H1 (cell line): Measurements from ENCODE around the gene GNA12. TPM values are rescaled to one million over a fixed set of nuclear protein-coding genes. Genes with fewer than 3 reads are reported as not detected.
A peak's percentile ranks its signal among the peaks of the same experiment; 100 is the strongest.

Experiments used
- CTCF ChIA-PET: fragments of 300-600 bp; sonication (Branson Sonifier 250); formaldehyde crosslinking; loops from one replicate; lab custom pipeline; 2021; ENCODE audit not compliant: partially characterized antibody; lab: Charles Lee
- POLR2A ChIA-PET: fragments of 300-600 bp; sonication (Branson Sonifier 250); formaldehyde crosslinking; loops from one replicate; lab custom pipeline; 2021; ENCODE audit warnings: inconsistent platforms; ENCODE audit not compliant: partially characterized antibody; lab: Charles Lee
- DNase-seq, 2 experiments: peaks; one replicate each; pipeline versions ENCODE4 v3.0.0 to v3.0.0-alpha.2; 2010 to 2022; ENCODE audit warnings: low spot score in 2 of 2, low read depth in 1 of 2, mixed read lengths in 1 of 2
- FAIRE-seq: peaks from 2 replicates; lab custom pipeline; 2011; peaks lifted over from hg19 to GRCh38; lab: Jason Lieb, UNC
- H2AFZ ChIP-seq: 2 replicates; pipeline ENCODE4 v1.8.1; 2012; ENCODE audit warnings: low read length, inconsistent platforms
- H2AK5ac ChIP-seq: 2 replicates; pipeline ENCODE4 v1.6.1; 2013; ENCODE audit warnings: low read depth, low read length
- H2BK120ac ChIP-seq: replicated peaks from 2 replicates; pipeline ENCODE3; 2013; ENCODE audit warnings: low read depth, low read length, inconsistent platforms
- H2BK12ac ChIP-seq: 2 replicates; pipeline ENCODE4 v1.6.1; 2013; ENCODE audit warnings: low read depth, low read length
- H2BK15ac ChIP-seq: 2 replicates; pipeline ENCODE4 v1.6.1; 2013; ENCODE audit warnings: low read length
- H2BK20ac ChIP-seq: 2 replicates; pipeline ENCODE4 v1.6.1; 2013; ENCODE audit warnings: low read length
- H2BK5ac ChIP-seq: 2 replicates; pipeline ENCODE4 v1.6.1; 2013; ENCODE audit warnings: low read depth, low read length
- H3K14ac ChIP-seq: 2 replicates; pipeline ENCODE4 v1.6.1; 2013; ENCODE audit warnings: inconsistent platforms; ENCODE audit not compliant: insufficient read length
- H3K18ac ChIP-seq: 2 replicates; pipeline ENCODE4 v1.6.1; 2013; ENCODE audit warnings: low read length; ENCODE audit errors: extremely low read depth
- H3K23ac ChIP-seq: 2 replicates; pipeline ENCODE4 v1.6.1; 2013; ENCODE audit warnings: inconsistent platforms; ENCODE audit not compliant: insufficient read length
- H3K23me2 ChIP-seq: 2 replicates; pipeline ENCODE4 v1.6.1; 2013; ENCODE audit warnings: low read depth, low read length
- H3K27ac ChIP-seq: 2 replicates; pipeline ENCODE4 v1.6.1; 2011; ENCODE audit warnings: low read depth, low read length, inconsistent platforms
- H3K27me3 ChIP-seq, 4 experiments: replicated peaks in 1 of 4; 1 replicate in 1 of 4; 2 replicates in 3 of 4; pipeline versions ENCODE4 v1.6.1 to v1.8.1; 2011 to 2013; ENCODE audit warnings: low read length in 3 of 4, mild to moderate bottlenecking in 3 of 4, inconsistent platforms in 2 of 4, mixed read lengths in 2 of 4, moderate library complexity in 1 of 4; ENCODE audit not compliant: control insufficient read depth in 3 of 4, insufficient read depth in 3 of 4; ENCODE audit errors: extremely low read depth in 1 of 4
- H3K36me3 ChIP-seq, 4 experiments: 2 replicates each; pipeline versions ENCODE4 v1.6.1 to v1.8.1; 2011 to 2013; ENCODE audit warnings: mild to moderate bottlenecking in 4 of 4, low read length in 3 of 4, moderate library complexity in 2 of 4, control low read depth in 1 of 4, inconsistent platforms in 1 of 4; ENCODE audit not compliant: insufficient read depth in 4 of 4, control insufficient read depth in 2 of 4
- H3K4ac ChIP-seq: replicated peaks from 2 replicates; pipeline ENCODE3; 2013; ENCODE audit warnings: low read length, low read depth, mixed read lengths, inconsistent platforms; ENCODE audit not compliant: insufficient read length
- H3K4me1 ChIP-seq, 4 experiments: replicated peaks in 1 of 4; 1 replicate in 1 of 4; 2 replicates in 3 of 4; pipeline versions ENCODE4 v1.6.1 to v1.8.1; 2011 to 2013; ENCODE audit warnings: low read length in 3 of 4, inconsistent platforms in 2 of 4, mixed read lengths in 1 of 4; ENCODE audit not compliant: insufficient read depth in 4 of 4, control insufficient read depth in 3 of 4
- H3K4me2 ChIP-seq, 2 experiments: 2 replicates each; pipeline versions ENCODE4 v1.6.1 to v1.8.1; 2011 to 2013; ENCODE audit warnings: low read depth in 2 of 2, low read length in 2 of 2, control low read depth in 1 of 2, inconsistent platforms in 1 of 2, mild to moderate bottlenecking in 1 of 2; ENCODE audit not compliant: insufficient read depth in 1 of 2
- H3K4me3 ChIP-seq, 4 experiments: fragments of 200-600, 300-600 bp in 1 of 4; sonication (generic), shearing (Covaris generic), sonication (Bioruptor Twin) in 1 of 4; 2 replicates each; pipeline versions ENCODE4 v1.5.1 to v1.8.1; 2011 to 2016; ENCODE audit warnings: low read length in 4 of 4, low read depth in 3 of 4, control low read depth in 2 of 4, inconsistent platforms in 2 of 4, mild to moderate bottlenecking in 2 of 4, mixed read lengths in 1 of 4, moderate library complexity in 1 of 4; ENCODE audit not compliant: insufficient read depth in 2 of 4; ENCODE audit errors: extremely low read depth in 1 of 4
- H3K56ac ChIP-seq: replicated peaks from 2 replicates; pipeline ENCODE3; 2013; ENCODE audit warnings: low read depth, mild to moderate bottlenecking, mixed read lengths, low read length, inconsistent platforms; ENCODE audit not compliant: insufficient read length
- H3K79me1 ChIP-seq: 2 replicates; pipeline ENCODE4 v1.6.1; 2013; ENCODE audit warnings: low read depth, low read length, control low read depth
- H3K79me2 ChIP-seq, 2 experiments: 2 replicates each; pipeline versions ENCODE4 v1.6.1 to v1.8.1; 2012 to 2013; ENCODE audit warnings: low read length in 2 of 2, mild to moderate bottlenecking in 2 of 2, inconsistent platforms in 1 of 2; ENCODE audit not compliant: insufficient read depth in 2 of 2, control insufficient read depth in 1 of 2
- H3K9ac ChIP-seq, 4 experiments: replicated peaks in 1 of 4; 1 replicate in 1 of 4; 2 replicates in 3 of 4; pipeline versions ENCODE4 v1.6.1 to v1.8.1; 2011 to 2013; ENCODE audit warnings: low read depth in 3 of 4, low read length in 3 of 4, control low read depth in 2 of 4, mild to moderate bottlenecking in 2 of 4, moderate library complexity in 2 of 4, inconsistent platforms in 1 of 4; ENCODE audit errors: extremely low read depth in 1 of 4
- H3K9me3 ChIP-seq, 2 experiments: 2 replicates each; pipeline versions ENCODE4 v1.6.1 to v1.8.1; 2012 to 2013; ENCODE audit warnings: mild to moderate bottlenecking in 2 of 2, moderate library complexity in 2 of 2, control low read depth in 1 of 2, inconsistent platforms in 1 of 2, low read depth in 1 of 2, low read length in 1 of 2, mixed read lengths in 1 of 2; ENCODE audit not compliant: insufficient read depth in 2 of 2
- H4K20me1 ChIP-seq, 2 experiments: replicated peaks in 1 of 2; 2 replicates each; pipeline versions ENCODE3 to v1.8.1; 2011 to 2013; ENCODE audit warnings: inconsistent platforms in 2 of 2, low read length in 2 of 2, mild to moderate bottlenecking in 1 of 2; ENCODE audit not compliant: insufficient read depth in 2 of 2, control insufficient read depth in 1 of 2
- H4K5ac ChIP-seq: 2 replicates; pipeline ENCODE4 v1.6.1; 2013; ENCODE audit warnings: low read length, low read depth, mixed read lengths, inconsistent platforms; ENCODE audit not compliant: insufficient read length
- H4K8ac ChIP-seq: 2 replicates; pipeline ENCODE4 v1.8.0; 2013; ENCODE audit warnings: mild to moderate bottlenecking, moderate library complexity, low read length, inconsistent platforms; ENCODE audit not compliant: insufficient read depth; ENCODE audit errors: extremely low read depth
- H4K91ac ChIP-seq: replicated peaks from 2 replicates; pipeline ENCODE3; 2013; ENCODE audit warnings: low read length, mixed read lengths, inconsistent platforms; ENCODE audit not compliant: insufficient read length
- CTBP2 ChIP-seq: IDR thresholded peaks from 2 replicates; pipeline ENCODE4 v1.7.0; 2011; ENCODE audit warnings: borderline replicate concordance, mild to moderate bottlenecking, moderate library complexity, mixed read lengths, low read length; ENCODE audit not compliant: insufficient read depth, insufficient read length
- RBBP5 ChIP-seq: IDR thresholded peaks from 2 replicates; pipeline ENCODE4 v1.7.1; 2012; ENCODE audit warnings: low read depth, mild to moderate bottlenecking, inconsistent platforms, low read length, moderate library complexity, borderline replicate concordance
- SIN3A ChIP-seq, 2 experiments: IDR thresholded peaks in 1 of 2; conservative IDR thresholded peaks in 1 of 2; 2 replicates each; pipeline ENCODE4 v1.6.1; 2011 to 2012; ENCODE audit warnings: low read length in 2 of 2, improper control_type of control experiment in 1 of 2, low read depth in 1 of 2, mild to moderate bottlenecking in 1 of 2
- TAF1 ChIP-seq: IDR thresholded peaks from 2 replicates; pipeline ENCODE4 v1.6.1; 2011; ENCODE audit warnings: mild to moderate bottlenecking, low read depth, low read length
- WGBS, 2 experiments: shearing (Covaris generic) in 1 of 2; methylation state at CpG; one replicate each; pipeline versions ENCODE4 v1.1.6 to v1.1.7; 2013 to 2015; ENCODE audit warnings: low lambda C conversion rate in 2 of 2, mixed read lengths in 2 of 2, inconsistent platforms in 1 of 2, low coverage in 1 of 2, missing lambda C conversion rate in 1 of 2; ENCODE audit not compliant: insufficient replicate concordance in 2 of 2, insufficient coverage in 1 of 2, insufficient read length in 1 of 2; ENCODE audit errors: extremely low coverage in 1 of 2, missing lambda C conversion rate in 1 of 2; 5-methylcytosine and 5-hydroxymethylcytosine counted together
- polyA plus RNA-seq, 7 experiments: library from polyadenylated mRNA; depleted of rRNA in 3 of 7; stranded (reverse) in 5 of 7; unstranded in 2 of 7; fragments of >200 nt in 5 of 7; fragments of 200-250 nt in 2 of 7; gene quantifications; 1 replicate in 5 of 7; 2 replicates in 1 of 7; 4 replicates in 1 of 7; pipeline versions ENCODE4 v1.2.1 to v1.2.3, GENCODE V29; 2011 to 2013; ENCODE audit warnings: missing spikeins in 2 of 7, mixed read lengths in 2 of 7
- total RNA-seq: library from RNA; stranded (reverse); fragmentation: NEBNext Ultra II Directional; extraction: Animal tissue kit (Norgen Biotek cat#: 25700); gene quantifications from 2 replicates; pipeline ENCODE4 v1.2.1, GENCODE V29; 2021

Gene GNA12
- total and polyA plus RNA-seq, 2 of the 8 experiments (the other 6 are each of a cell fraction or from before 2014, with no cell fraction given): 96.5 to 109 TPM

DNA sequence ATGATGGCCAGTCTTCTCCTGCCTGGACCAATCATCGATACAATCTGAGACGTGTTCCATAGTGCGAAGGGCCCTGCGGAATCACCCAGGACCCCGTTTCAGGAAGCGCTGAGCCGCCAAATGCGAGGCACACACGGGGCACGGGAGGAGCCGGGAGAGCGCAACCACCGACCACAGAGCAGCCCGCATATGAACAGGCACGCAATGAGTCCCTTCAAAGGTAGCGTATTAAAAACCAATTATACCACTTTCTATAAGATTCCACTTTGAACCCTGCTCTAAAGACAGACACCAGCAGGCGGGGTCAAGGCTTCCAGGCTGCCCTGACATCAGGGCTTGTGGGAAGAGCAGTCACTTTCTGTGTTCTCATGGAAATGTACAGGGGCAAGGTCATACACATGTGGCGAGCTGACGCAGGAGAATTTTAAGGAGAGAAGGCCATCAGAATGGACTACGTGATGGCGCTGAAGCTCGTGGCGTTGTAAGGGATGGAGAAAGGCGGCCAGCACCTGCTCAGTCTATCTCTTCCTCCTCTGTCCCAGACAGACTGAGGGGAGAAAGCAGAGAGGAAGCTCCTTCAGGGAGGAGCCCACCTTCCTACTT lies 109.9 kb downstream of the GNA12 start:
- Histone ChIP-seq H4K5ac (no peak overlapping the region), H2BK12ac (no peak overlapping the region), H3K14ac (no peak overlapping the region), H2BK5ac (peak overlapping the region; percentile 36; the same call in 1 of the 2 replicates), H3K9ac (no peak overlapping the region; a peak in 1 of 7 replicates), H2AFZ (no peak overlapping the region), H3K4me3 (no peak overlapping the region), H3K79me2 (peaks cover 0 to 67% of the 10 kb centered on the region in 2 experiments; a peak in 2 of 4 replicates), H3K4me1 (peaks cover 0 to 12% (median 6%) of the 10 kb centered on the region in 4 experiments; a peak in 4 of 7 replicates), H3K23ac (no peak overlapping the region), H3K4me2 (no peak overlapping the region), H3K27ac (no peak overlapping the region), H3K23me2 (no peaks in the 10 kb centered on the region), H3K79me1 (peaks cover 14% of the 10 kb centered on the region), H2AK5ac (no peak overlapping the region), H4K91ac (no peak overlapping the region), H2BK20ac (no peak overlapping the region), H3K27me3 (no peaks in the 10 kb centered on the region), H2BK120ac (no peak overlapping the region), H4K20me1 (peaks cover 11 to 23% of the 10 kb centered on the region in 2 experiments), H4K8ac (no peak overlapping the region), H3K4ac (no peak overlapping the region), H3K36me3 (peaks cover 7 to 17% (median 13%) of the 10 kb centered on the region in 4 experiments), H3K18ac (no peak overlapping the region), H3K9me3 (no peaks in the 10 kb centered on the region), H2BK15ac (no peak overlapping the region), H3K56ac (no peak overlapping the region)
- ChIA-PET CTCF (interaction anchor here (1.0 to 3.1 kb wide), 4 partner anchors 20 to 27 kb away, joined by 4 to 13 read pairs (median 6); no protein-coding TSS in a partner anchor), POLR2A (interaction anchor here (0.7 to 1.9 kb wide), 2 partner anchors 24 to 111 kb away, joined by 3 to 5 read pairs; no protein-coding TSS in a partner anchor)
- peak in 1 of 2 experiments; percentile 42 for DNase-seq
- TF ChIP-seq SIN3A (conservative IDR thresholded peaks at IDR 0.05 in 1 of 2, IDR thresholded peaks at IDR 0.05 in 1 of 2; ENCODE audit: low read depth in 1 of 2, low read length in 2 of 2) (no peak), RBBP5 (no peak), CTBP2 (no peak), TAF1 (no peak)
- WGBS, 2 experiments: 96% methylated on average over 24 of the region's 24 CpGs; no CpG with 5 or more reads in 1 of the 2 experiments
- FAIRE-seq: no peak
